K562 (cell line): ENCODE data around the gene TFF3. TPM values are rescaled to one million over a fixed set of nuclear protein-coding genes. Genes with fewer than 3 reads are reported as not detected.

Experiments
- ATAC-seq: fragments of 200-7000 bp; cut with Tn5 transposase; 3 replicates; pipeline ENCODE4 v1.9.1; 2020; ENCODE audit warnings: moderate library complexity
- BruUV-seq: library from RNA; stranded (reverse); fragments of 400-500 nt; replicated peaks from 2 replicates; lab custom pipeline; 2021; lab: Mats Ljungman, UMichigan
- CTCF ChIA-PET: fragments of 300-600 bp; formaldehyde crosslinking; extraction: SDS; loops from one replicate; lab custom pipeline; 2021; ENCODE audit warnings: low intra/inter-chr PET ratio; lab: Yijun Ruan, JAX
- POLR2A ChIA-PET: fragments of 300-600, 350-650 bp; sonication (Branson Sonifier 250); formaldehyde crosslinking; extraction: SDS; loops from one replicate; lab custom pipeline; 2021; ENCODE audit warnings: antibody characterized with exemption, inconsistent platforms; lab: Yijun Ruan, JAX
- DNase-seq, 4 experiments: peaks; one replicate each; pipeline versions ENCODE4 v3.0.0 to v3.0.0-alpha.2; 2011 to 2018; ENCODE audit warnings: low spot score in 3 of 4, mixed read lengths in 3 of 4; ENCODE audit errors: extremely low read depth in 1 of 4
- FAIRE-seq: peaks from 2 replicates; lab custom pipeline; 2011; peaks lifted over from hg19 to GRCh38; lab: Jason Lieb, UNC
- H2AFZ ChIP-seq: 2 replicates; pipeline ENCODE4 v1.6.0; 2011; ENCODE audit warnings: low read depth, low read length, control low read depth, inconsistent platforms
- H3K27ac ChIP-seq: fragments of 200-600 bp; 3 replicates; pipeline ENCODE4 v1.8.0; 2011; ENCODE audit warnings: low read depth, mild to moderate bottlenecking, control low read depth, inconsistent platforms, low read length, moderate library complexity, mixed read lengths; ENCODE audit errors: extremely low read depth
- H3K27me3 ChIP-seq, 2 experiments: fragments of 300-600 bp in 1 of 2; 2 replicates in 1 of 2; 3 replicates in 1 of 2; pipeline versions ENCODE4 v1.6.0 to v1.8.0; 2011; ENCODE audit warnings: inconsistent platforms in 2 of 2, low read length in 2 of 2, mild to moderate bottlenecking in 1 of 2, mixed read lengths in 1 of 2, moderate library complexity in 1 of 2; ENCODE audit not compliant: control insufficient read depth in 2 of 2, insufficient read depth in 2 of 2
- H3K36me3 ChIP-seq: fragments of 300-600 bp; 3 replicates; pipeline ENCODE4 v1.8.0; 2011; ENCODE audit warnings: mild to moderate bottlenecking, low read length, inconsistent platforms; ENCODE audit not compliant: control insufficient read depth, insufficient read depth
- H3K4me1 ChIP-seq, 2 experiments: fragments of 200-600 bp in 1 of 2; replicated peaks in 1 of 2; 2 replicates in 1 of 2; 3 replicates in 1 of 2; pipeline versions ENCODE4 v1.5.1 to v1.8.0; 2011; ENCODE audit warnings: inconsistent platforms in 2 of 2, low read length in 2 of 2, mild to moderate bottlenecking in 1 of 2, mixed read lengths in 1 of 2, moderate library complexity in 1 of 2; ENCODE audit not compliant: control insufficient read depth in 2 of 2, insufficient read depth in 2 of 2
- H3K4me2 ChIP-seq: 2 replicates; pipeline ENCODE4 v1.6.1; 2011; ENCODE audit warnings: low read length, control low read depth, inconsistent platforms, mixed read lengths; ENCODE audit not compliant: insufficient read depth
- H3K4me3 ChIP-seq: fragments of 200-600 bp; sonication (generic), shearing (Covaris generic); 2 replicates; pipeline ENCODE4 v1.5.1; 2016; ENCODE audit warnings: control low read depth, inconsistent platforms
- H3K79me2 ChIP-seq: fragments of 200-600 bp; 3 replicates; pipeline ENCODE4 v1.8.0; 2011; ENCODE audit warnings: low read length, inconsistent platforms; ENCODE audit not compliant: control insufficient read depth, insufficient read depth
- H3K9ac ChIP-seq, 2 experiments: 2 replicates each; pipeline versions ENCODE4 v1.6.0 to v1.6.1; 2011; ENCODE audit warnings: low read depth in 2 of 2, low read length in 2 of 2, control low read depth in 1 of 2, inconsistent platforms in 1 of 2, mild to moderate bottlenecking in 1 of 2, mixed read lengths in 1 of 2; ENCODE audit not compliant: insufficient read depth in 1 of 2
- H3K9me1 ChIP-seq: one replicate; pipeline ENCODE4 v1.6.0; 2011; ENCODE audit warnings: inconsistent platforms, mild to moderate bottlenecking, low read length, moderate library complexity; ENCODE audit not compliant: control insufficient read depth, insufficient read depth
- H3K9me3 ChIP-seq: replicated peaks from 2 replicates; pipeline ENCODE4 v1.5.1; 2011; ENCODE audit warnings: low read depth, low read length, inconsistent platforms; ENCODE audit not compliant: control insufficient read depth, insufficient read depth
- H4K20me1 ChIP-seq: replicated peaks from 2 replicates; pipeline ENCODE4 v1.6.1; 2011; ENCODE audit warnings: low read length, inconsistent platforms, mixed read lengths; ENCODE audit not compliant: control insufficient read depth, insufficient read depth
- BCL6 ChIP-seq: fragments of 250-450 bp; sonication (Bioruptor Pico); IDR thresholded peaks from 2 replicates; pipeline ENCODE4 v1.4.0; 2020
- CC2D1A ChIP-seq: fragments of 450-650 bp; IDR thresholded peaks from 2 replicates; pipeline ENCODE4 v1.6.1; 2017; ENCODE audit warnings: mild to moderate bottlenecking
- CEBPG ChIP-seq, 3 experiments: fragments of 200-800 bp in 1 of 3; sonication (Bioruptor generic) in 1 of 3; sonication (generic) in 1 of 3; formaldehyde crosslinking in 1 of 3; IDR thresholded peaks in 2 of 3; conservative IDR thresholded peaks in 1 of 3; 2 replicates each; pipeline versions ENCODE4 v1.6.1 to v1.8.0; 2016 to 2022; ENCODE audit warnings: missing compliant biosample characterization in 2 of 3, missing genetic modification characterization in 2 of 3, mild to moderate bottlenecking in 1 of 3, missing genetic modification reagents in 1 of 3
- CREM ChIP-seq: IDR thresholded peaks from 2 replicates; pipeline ENCODE4 v1.6.1; 2014; ENCODE audit warnings: antibody characterized with exemption, low read depth
- HNRNPL ChIP-seq: fragments of 200-400 bp; formaldehyde crosslinking; IDR thresholded peaks from 2 replicates; pipeline ENCODE4 v1.6.1; 2017; ENCODE audit warnings: low read depth, mild to moderate bottlenecking, low read length
- KAT8 ChIP-seq: fragments of 450-650 bp; IDR thresholded peaks from 2 replicates; pipeline ENCODE4 v1.6.1; 2016; ENCODE audit warnings: low read depth, mild to moderate bottlenecking
- MTA1 ChIP-seq: fragments of 450-650 bp; IDR thresholded peaks from 2 replicates; pipeline ENCODE4 v1.6.1; 2017; ENCODE audit warnings: borderline replicate concordance
- NCOA1 ChIP-seq: fragments of 450-650 bp; IDR thresholded peaks from 2 replicates; pipeline ENCODE4 v1.6.1; 2016; ENCODE audit warnings: low read depth
- POLR2B ChIP-seq: fragments of 450-650 bp; IDR thresholded peaks from 2 replicates; pipeline ENCODE4 v1.6.1; 2018; ENCODE audit warnings: low read depth; ENCODE audit not compliant: partially characterized antibody
- ZFP30 ChIP-seq: fragments of 250-450 bp; sonication (Bioruptor Pico); IDR thresholded peaks from 2 replicates; pipeline ENCODE4 v1.8.0; 2022; ENCODE audit warnings: moderate library complexity, mild to moderate bottlenecking, inconsistent platforms, borderline replicate concordance
- ZNF398 ChIP-seq: fragments of 250-450 bp; sonication (Bioruptor Pico); IDR thresholded peaks from 2 replicates; pipeline ENCODE4 v1.8.0; 2021; ENCODE audit warnings: moderate library complexity, mild to moderate bottlenecking, inconsistent platforms
- ZNF445 ChIP-seq: fragments of 250-450 bp; sonication (Bioruptor Pico); IDR thresholded peaks from 2 replicates; pipeline ENCODE4 v1.4.0; 2020; ENCODE audit warnings: low read depth, mild to moderate bottlenecking, moderate library complexity
- ZNF592 ChIP-seq: fragments of 450-650 bp; IDR thresholded peaks from 2 replicates; pipeline ENCODE4 v1.6.1; 2017; ENCODE audit warnings: antibody characterized with exemption, mild to moderate bottlenecking
- WGBS: fragments of 100-300 bp; shearing (Covaris generic); methylation state at CpG from one replicate; pipeline ENCODE4 v1.1.6; 2016; ENCODE audit warnings: low coverage, mixed read lengths; ENCODE audit not compliant: insufficient coverage; ENCODE audit errors: missing lambda C conversion rate; 5-methylcytosine and 5-hydroxymethylcytosine counted together
- in situ Hi-C: fragments of 300-500 bp; cut with MboI; formaldehyde crosslinking; loops from 4 replicates; pipeline ENCODE4 v1.15.0; 2018; ENCODE audit warnings: inconsistent platforms, mixed read lengths
- intact Hi-C: fragments of 100-400 bp; cut with micrococcal nuclease; formaldehyde crosslinking; loops from 2 replicates; pipeline ENCODE4 v1.14.2; 2022
- polyA plus RNA-seq, 8 experiments: library from polyadenylated mRNA; depleted of rRNA in 4 of 8; stranded (reverse) in 5 of 8; unstranded in 3 of 8; fragments of >200 nt; fragmentation: Nextera tagmentation in 2 of 8; fragmentation: Illumina TruSeq in 1 of 8; extraction: Ambion mirVana in 2 of 8; extraction: Trizol in 1 of 8; gene quantifications; 2 replicates each; pipeline versions ENCODE4 v1.2.1 to v1.2.3, GENCODE V29; 2011 to 2014; ENCODE audit warnings: inconsistent platforms in 1 of 8, missing spikeins in 1 of 8
- total RNA-seq, 7 experiments: library from RNA; depleted of rRNA in 6 of 7; stranded (reverse); fragments of >200 nt in 6 of 7; fragmentation: Illumina TruSeq in 2 of 7; extraction: Trizol in 2 of 7; gene quantifications; 2 replicates each; pipeline versions ENCODE4 v1.2.1 to v1.2.3, GENCODE V29; 2011 to 2021; ENCODE audit warnings: low replicate concordance in 1 of 7
- TF ChIP-seq, protein P1 (sequence below): sonication (generic); formaldehyde crosslinking; IDR thresholded peaks from 2 replicates; pipeline ENCODE4 v1.8.0; 2022; ENCODE audit warnings: mild to moderate bottlenecking, missing genetic modification reagents
- TF ChIP-seq, protein P2 (sequence below): fragments of 250-450 bp; sonication (Bioruptor Pico); IDR thresholded peaks from 2 replicates; pipeline ENCODE4 v1.8.0; 2021; ENCODE audit warnings: moderate library complexity, mild to moderate bottlenecking, inconsistent platforms

TFF3 gene
- total and polyA plus RNA-seq, 9 of the 15 experiments (the other 6 are each of a cell fraction or from before 2014, with no cell fraction given): 0.78 TPM; not detected in 8

- WGBS: under 1% methylated on average over 30 of the region's 30 CpGs
- DNase-seq: no peak
- Histone ChIP-seq H3K4me2 (no peak overlapping the region), H3K4me1 (peaks cover 0 to 4% of the 10 kb centered on the region in 2 experiments; a peak in 1 of 5 replicates), H3K27me3 (peaks cover 31 to 70% of the 10 kb centered on the region in 2 experiments), H3K9me3 (no peaks in the 10 kb centered on the region), H3K4me3 (no peak overlapping the region), H3K36me3 (no peaks in the 10 kb centered on the region), H3K9ac (no peak overlapping the region), H4K20me1 (no peaks in the 10 kb centered on the region), H3K9me1 (no peaks in the 10 kb centered on the region), H3K79me2 (no peaks in the 10 kb centered on the region), H2AFZ (no peak overlapping the region), H3K27ac (no peak overlapping the region)
- POLR2A ChIA-PET: no interaction called here
- CTCF ChIA-PET: no interaction called here
- BruUV-seq: no TSS peak
- in situ Hi-C loops (no loop called here), intact Hi-C loops (no loop called here)
- ATAC-seq: no peak
- FAIRE-seq: no peak
- TF ChIP-seq POLR2B (no peak), ZNF445 (no peak), CREM (no peak), MTA1 (no peak), BCL6 (CRISPR knock-in tag) (no peak), CEBPG (CRISPR knock-in tag; IDR thresholded peaks at IDR 0.05) (no peak), CEBPG (tag; conservative IDR thresholded peaks at IDR 0.05 in 1 of 2, IDR thresholded peaks at IDR 0.05 in 1 of 2) (no peak), CC2D1A (no peak), ZNF398 (no peak), HNRNPL (no peak), KAT8 (no peak), NCOA1 (no peak), ZFP30 (no peak), ZNF592 (no peak)
- TF ChIP-seq, protein P1, sequence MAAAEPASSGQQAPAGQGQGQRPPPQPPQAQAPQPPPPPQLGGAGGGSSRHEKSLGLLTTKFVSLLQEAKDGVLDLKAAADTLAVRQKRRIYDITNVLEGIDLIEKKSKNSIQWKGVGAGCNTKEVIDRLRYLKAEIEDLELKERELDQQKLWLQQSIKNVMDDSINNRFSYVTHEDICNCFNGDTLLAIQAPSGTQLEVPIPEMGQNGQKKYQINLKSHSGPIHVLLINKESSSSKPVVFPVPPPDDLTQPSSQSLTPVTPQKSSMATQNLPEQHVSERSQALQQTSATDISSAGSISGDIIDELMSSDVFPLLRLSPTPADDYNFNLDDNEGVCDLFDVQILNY (CRISPR knock-in tag): no peak
- TF ChIP-seq, protein P2, sequence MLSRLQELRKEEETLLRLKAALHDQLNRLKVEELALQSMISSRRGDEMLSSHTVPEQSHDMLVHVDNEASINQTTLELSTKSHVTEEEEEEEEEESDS (CRISPR knock-in tag): no peak
Measured at GRCh38 chr21:42347601-42348327, 32.6 kb upstream of the TFF3 start.
